ENCODE data around the gene DMAC1.

The DMAC1 gene

DNA sequence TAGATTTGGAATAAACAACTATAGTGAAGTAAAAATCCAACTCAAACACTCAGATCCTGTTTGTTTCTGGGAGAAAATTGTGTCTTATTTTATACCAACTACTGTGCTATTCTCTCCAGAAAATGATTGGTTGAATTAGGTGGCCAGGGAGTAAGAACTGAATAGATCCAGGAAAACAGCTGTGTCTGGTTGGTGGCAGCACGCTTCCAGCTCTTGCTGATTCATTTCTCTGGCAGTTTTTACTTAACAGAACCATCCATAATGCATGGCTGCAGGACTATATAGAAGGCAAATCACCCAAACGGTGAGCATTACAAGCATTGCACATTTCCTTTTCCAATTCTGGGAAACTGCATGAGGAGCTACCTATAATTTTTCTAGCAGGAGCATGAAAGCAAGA lies 29.5 kb downstream of the DMAC1 start:
- WGBS: 40% methylated on average over 2 of the region's 2 CpGs
- H3K14ac ChIP-seq (ENCODE audit: low read length in 2 of 2): no peak overlapping the region
- peaks cover 0 to 2% of the 10 kb centered on the region in 2 experiments for H3K27me3 ChIP-seq (ENCODE audit: control insufficient read depth in 1 of 2, insufficient read depth in 1 of 2, low read length in 2 of 2)
- no peak overlapping the region for H2BK15ac ChIP-seq (ENCODE audit: low read depth, poor library complexity, severe bottlenecking)
- H2AFZ ChIP-seq (ENCODE audit: low read depth, low read length): no peak overlapping the region
- no peak overlapping the region for H2BK5ac ChIP-seq (ENCODE audit: low read depth, low read length, poor library complexity, severe bottlenecking)
- no peak overlapping the region for H3K4me2 ChIP-seq (ENCODE audit: low read length, poor library complexity, severe bottlenecking)
- no peaks in the 10 kb centered on the region for H3K36me3 ChIP-seq (ENCODE audit: control insufficient read depth in 1 of 2, insufficient read depth in 2 of 2, low read depth in 1 of 2, low read length in 2 of 2)
- no peak for DNase-seq
- no peak overlapping the region for H2AK5ac ChIP-seq (ENCODE audit: low read length, severe bottlenecking)
- no peak overlapping the region for H4K8ac ChIP-seq (ENCODE audit: low read length)
- H4K91ac ChIP-seq (ENCODE audit: low read length): no peak overlapping the region
- no peak overlapping the region for H3K27ac ChIP-seq (ENCODE audit: low read length, poor library complexity, severe bottlenecking)
- H3K4me1 ChIP-seq (ENCODE audit: control insufficient read depth, insufficient read depth, low read depth, low read length): no peaks in the 10 kb centered on the region
- H3K4ac ChIP-seq (ENCODE audit: low read depth in 1 of 2, low read length in 2 of 2): no peak overlapping the region
- H2BK120ac ChIP-seq (ENCODE audit: low read depth, low read length): no peak overlapping the region
- no peaks in the 10 kb centered on the region for H3K9me3 ChIP-seq (ENCODE audit: control insufficient read depth, low read length)
- no peak overlapping the region for H2BK12ac ChIP-seq (ENCODE audit: low read length in 2 of 2)
- no peak overlapping the region for H3K18ac ChIP-seq (ENCODE audit: low read depth in 1 of 2, low read length in 2 of 2)
- no peak overlapping the region for H3K23ac ChIP-seq (ENCODE audit: low read length in 2 of 2)
- no peaks in the 10 kb centered on the region for H3K79me1 ChIP-seq (replicated peaks; ENCODE audit: low read length, poor library complexity, severe bottlenecking)
- no peak overlapping the region for H3K9ac ChIP-seq (ENCODE audit: low read length)
- no peak overlapping the region for H3K4me3 ChIP-seq (ENCODE audit: insufficient read depth in 1 of 2, low read depth in 1 of 2, low read length in 2 of 2)

DNA sequence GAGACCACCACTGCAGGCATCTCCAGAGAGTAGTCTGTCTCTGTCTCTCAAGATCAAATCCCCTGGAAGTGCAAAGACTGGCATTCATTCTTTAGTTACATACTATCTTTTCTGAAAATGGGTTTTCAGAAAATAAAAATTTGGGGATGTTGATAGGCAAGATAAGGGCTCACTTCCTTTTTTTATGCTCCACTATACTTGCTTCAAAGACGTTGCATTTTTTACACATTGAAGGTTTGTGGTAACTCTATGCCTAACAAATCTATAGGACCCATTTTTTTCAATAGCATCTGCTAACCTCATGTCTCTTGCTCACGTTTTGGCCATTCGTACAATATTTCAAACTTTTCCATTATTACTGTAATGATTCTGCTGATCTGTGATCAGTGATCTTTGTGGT lies 37.0 kb downstream of the DMAC1 start:
- H3K14ac ChIP-seq (ENCODE audit: low read length in 2 of 2): no peak overlapping the region
- peaks cover 8% of the 10 kb centered on the region for H3K9me3 ChIP-seq (ENCODE audit: control insufficient read depth, low read length)
- no peak overlapping the region for H3K9ac ChIP-seq (ENCODE audit: low read length)
- no peak overlapping the region for H2BK12ac ChIP-seq (ENCODE audit: low read length in 2 of 2)
- no peak overlapping the region for H3K27ac ChIP-seq (ENCODE audit: low read length, poor library complexity, severe bottlenecking)
- no peak overlapping the region for H2BK5ac ChIP-seq (ENCODE audit: low read depth, low read length, poor library complexity, severe bottlenecking)
- H3K18ac ChIP-seq (ENCODE audit: low read depth in 1 of 2, low read length in 2 of 2): no peak overlapping the region
- H3K4me1 ChIP-seq (ENCODE audit: control insufficient read depth, insufficient read depth, low read depth, low read length): no peaks in the 10 kb centered on the region
- H4K91ac ChIP-seq (ENCODE audit: low read length): no peak overlapping the region
- DNase-seq: no peak
- no peak overlapping the region for H2BK120ac ChIP-seq (ENCODE audit: low read depth, low read length)
- no peak overlapping the region for H2AFZ ChIP-seq (ENCODE audit: low read depth, low read length)
- H2AK5ac ChIP-seq (ENCODE audit: low read length, severe bottlenecking): no peak overlapping the region
- H3K4me2 ChIP-seq (ENCODE audit: low read length, poor library complexity, severe bottlenecking): no peak overlapping the region
- no peaks in the 10 kb centered on the region for H3K36me3 ChIP-seq (ENCODE audit: control insufficient read depth in 1 of 2, insufficient read depth in 2 of 2, low read depth in 1 of 2, low read length in 2 of 2)
- no peak overlapping the region for H3K4ac ChIP-seq (ENCODE audit: low read depth in 1 of 2, low read length in 2 of 2)
- no peak overlapping the region for H3K4me3 ChIP-seq (ENCODE audit: insufficient read depth in 1 of 2, low read depth in 1 of 2, low read length in 2 of 2)
- no peaks in the 10 kb centered on the region for H3K79me1 ChIP-seq (replicated peaks; ENCODE audit: low read length, poor library complexity, severe bottlenecking)
- no peak overlapping the region for H4K8ac ChIP-seq (ENCODE audit: low read length)
- no peak overlapping the region for H3K23ac ChIP-seq (ENCODE audit: low read length in 2 of 2)
- H3K27me3 ChIP-seq (ENCODE audit: control insufficient read depth in 1 of 2, insufficient read depth in 1 of 2, low read length in 2 of 2): no peaks in the 10 kb centered on the region
- no peak overlapping the region for H2BK15ac ChIP-seq (ENCODE audit: low read depth, poor library complexity, severe bottlenecking)
- 52% methylated on average over 1 of the region's 3 CpGs for WGBS

DNA sequence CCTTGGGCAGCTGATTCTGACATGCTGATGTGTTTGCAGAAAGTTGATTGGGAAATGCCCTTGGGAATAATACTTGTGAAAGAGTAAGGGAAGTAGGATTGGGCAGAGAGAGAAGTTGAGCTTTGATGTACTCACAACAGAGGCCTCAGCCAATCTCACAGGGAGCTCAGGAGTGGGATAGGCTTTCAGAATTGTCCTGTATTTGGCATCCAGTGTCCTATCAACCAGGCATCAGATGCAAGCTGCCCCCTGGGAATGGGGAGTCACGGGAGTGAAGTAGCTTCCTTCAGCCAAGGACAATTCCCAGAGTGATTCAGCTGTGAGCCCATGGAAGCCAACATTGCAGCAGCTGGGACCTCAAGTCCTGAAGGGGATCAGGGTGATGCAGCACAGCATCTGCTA lies 39.6 kb downstream of the DMAC1 start:
- H3K27me3 ChIP-seq (ENCODE audit: control insufficient read depth in 1 of 2, insufficient read depth in 1 of 2, low read length in 2 of 2): no peaks in the 10 kb centered on the region
- no peak overlapping the region for H3K9ac ChIP-seq (ENCODE audit: low read length)
- no peak overlapping the region for H3K14ac ChIP-seq (ENCODE audit: low read length in 2 of 2)
- H4K91ac ChIP-seq (ENCODE audit: low read length): no peak overlapping the region
- H3K4me3 ChIP-seq (ENCODE audit: insufficient read depth in 1 of 2, low read depth in 1 of 2, low read length in 2 of 2): no peak overlapping the region
- H3K23ac ChIP-seq (ENCODE audit: low read length in 2 of 2): no peak overlapping the region
- no peak overlapping the region for H4K8ac ChIP-seq (ENCODE audit: low read length)
- H3K27ac ChIP-seq (ENCODE audit: low read length, poor library complexity, severe bottlenecking): no peak overlapping the region
- no peak overlapping the region for H2AK5ac ChIP-seq (ENCODE audit: low read length, severe bottlenecking)
- no peaks in the 10 kb centered on the region for H3K36me3 ChIP-seq (ENCODE audit: control insufficient read depth in 1 of 2, insufficient read depth in 2 of 2, low read depth in 1 of 2, low read length in 2 of 2)
- no peak overlapping the region for H3K4me2 ChIP-seq (ENCODE audit: low read length, poor library complexity, severe bottlenecking)
- H2BK12ac ChIP-seq (ENCODE audit: low read length in 2 of 2): no peak overlapping the region
- peak; percentile 23 for DNase-seq
- no peaks in the 10 kb centered on the region for H3K79me1 ChIP-seq (replicated peaks; ENCODE audit: low read length, poor library complexity, severe bottlenecking)
- no peak overlapping the region for H2BK120ac ChIP-seq (ENCODE audit: low read depth, low read length)
- H2AFZ ChIP-seq (ENCODE audit: low read depth, low read length): no peak overlapping the region
- H3K4ac ChIP-seq (ENCODE audit: low read depth in 1 of 2, low read length in 2 of 2): no peak overlapping the region
- 89% methylated on average over 1 of the region's 1 CpG for WGBS
- no peaks in the 10 kb centered on the region for H3K4me1 ChIP-seq (ENCODE audit: control insufficient read depth, insufficient read depth, low read depth, low read length)
- no peak overlapping the region for H2BK5ac ChIP-seq (ENCODE audit: low read depth, low read length, poor library complexity, severe bottlenecking)
- no peak overlapping the region for H2BK15ac ChIP-seq (ENCODE audit: low read depth, poor library complexity, severe bottlenecking)
- H3K18ac ChIP-seq (ENCODE audit: low read depth in 1 of 2, low read length in 2 of 2): no peak overlapping the region
- H3K9me3 ChIP-seq (ENCODE audit: control insufficient read depth, low read length): peaks cover 8% of the 10 kb centered on the region

DNA sequence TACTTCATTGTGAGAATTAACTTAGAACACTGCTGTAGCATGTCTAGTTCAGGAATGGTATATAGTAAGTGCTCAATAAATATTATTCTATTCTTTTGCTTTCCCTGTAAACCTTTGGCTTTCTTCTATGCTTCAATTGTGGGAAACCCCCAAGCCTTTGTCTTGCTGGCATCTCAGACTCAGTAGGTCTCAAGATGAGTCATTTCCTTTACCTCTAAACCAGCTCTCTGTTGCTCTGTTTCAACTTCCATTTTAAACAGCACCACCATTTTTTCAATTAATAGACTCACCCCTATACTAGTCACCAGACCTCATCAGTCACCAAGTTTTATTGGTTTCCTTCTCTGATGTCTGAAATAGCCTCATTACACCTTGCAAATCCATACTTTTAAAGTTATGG lies 43.5 kb downstream of the DMAC1 start:
- H2AK5ac ChIP-seq (ENCODE audit: low read length, severe bottlenecking): no peak overlapping the region
- no peak overlapping the region for H3K27ac ChIP-seq (ENCODE audit: low read length, poor library complexity, severe bottlenecking)
- no peaks in the 10 kb centered on the region for H3K36me3 ChIP-seq (ENCODE audit: control insufficient read depth in 1 of 2, insufficient read depth in 2 of 2, low read depth in 1 of 2, low read length in 2 of 2)
- no peak for DNase-seq
- no peak overlapping the region for H2BK5ac ChIP-seq (ENCODE audit: low read depth, low read length, poor library complexity, severe bottlenecking)
- no peaks in the 10 kb centered on the region for H3K79me1 ChIP-seq (replicated peaks; ENCODE audit: low read length, poor library complexity, severe bottlenecking)
- no peak overlapping the region for H3K4me3 ChIP-seq (ENCODE audit: insufficient read depth in 1 of 2, low read depth in 1 of 2, low read length in 2 of 2)
- H2AFZ ChIP-seq (ENCODE audit: low read depth, low read length): no peak overlapping the region
- no peak overlapping the region for H3K18ac ChIP-seq (ENCODE audit: low read depth in 1 of 2, low read length in 2 of 2)
- no peak overlapping the region for H2BK120ac ChIP-seq (ENCODE audit: low read depth, low read length)
- H3K4me1 ChIP-seq (ENCODE audit: control insufficient read depth, insufficient read depth, low read depth, low read length): no peaks in the 10 kb centered on the region
- H4K91ac ChIP-seq (ENCODE audit: low read length): no peak overlapping the region
- H3K14ac ChIP-seq (ENCODE audit: low read length in 2 of 2): no peak overlapping the region
- no peak overlapping the region for H4K8ac ChIP-seq (ENCODE audit: low read length)
- no peak overlapping the region for H3K23ac ChIP-seq (ENCODE audit: low read length in 2 of 2)
- H3K4me2 ChIP-seq (ENCODE audit: low read length, poor library complexity, severe bottlenecking): no peak overlapping the region
- no peaks in the 10 kb centered on the region for H3K27me3 ChIP-seq (ENCODE audit: control insufficient read depth in 1 of 2, insufficient read depth in 1 of 2, low read length in 2 of 2)
- H2BK12ac ChIP-seq (ENCODE audit: low read length in 2 of 2): no peak overlapping the region
- no peak overlapping the region for H3K4ac ChIP-seq (ENCODE audit: low read depth in 1 of 2, low read length in 2 of 2)
- no peaks in the 10 kb centered on the region for H3K9me3 ChIP-seq (ENCODE audit: control insufficient read depth, low read length)
- no peak overlapping the region for H2BK15ac ChIP-seq (ENCODE audit: low read depth, poor library complexity, severe bottlenecking)
- H3K9ac ChIP-seq (ENCODE audit: low read length): no peak overlapping the region

All from mesenchymal stem cell (in vitro differentiated cells and primary cell).